ENCODE measurements around the gene ZNG1F.
"Not testable (repeated sequence)": the region's sequence is repeated elsewhere in the genome, so short reads cannot be mapped to it uniquely, and the experiment has no call there.

Gene ZNG1F

DNA sequence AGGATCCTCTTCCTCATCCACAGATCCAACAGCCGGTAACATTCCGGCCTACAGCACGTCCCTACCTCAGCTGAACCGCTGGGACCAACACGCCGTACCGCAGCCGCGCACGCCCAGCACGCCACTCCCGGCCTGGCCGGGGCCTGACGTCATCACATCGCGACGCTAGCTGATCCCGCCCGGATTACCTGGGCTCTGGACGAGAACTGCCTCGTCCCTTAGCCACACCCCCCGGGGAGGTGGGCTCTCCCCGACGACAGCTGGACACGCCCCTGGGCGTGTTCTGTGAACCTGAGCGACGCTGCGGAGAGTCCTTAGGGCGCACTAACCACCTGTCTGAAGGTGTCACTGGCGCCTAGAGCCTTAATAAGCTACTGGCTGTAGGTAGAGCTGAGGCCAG lies at the start of gene ZNG1F:
Gene ZNG1F (minus strand): TSS at position 101 of the 400 bp plus-strand sequence. CDS start 59 bp downstream, at position 42.
- DNase-seq: not testable (repeated sequence)

GRCh38 chr9:41237110-41237749 lies 48.1 kb upstream of the ZNG1F start:
- not testable (repeated sequence) for DNase-seq

DNA sequence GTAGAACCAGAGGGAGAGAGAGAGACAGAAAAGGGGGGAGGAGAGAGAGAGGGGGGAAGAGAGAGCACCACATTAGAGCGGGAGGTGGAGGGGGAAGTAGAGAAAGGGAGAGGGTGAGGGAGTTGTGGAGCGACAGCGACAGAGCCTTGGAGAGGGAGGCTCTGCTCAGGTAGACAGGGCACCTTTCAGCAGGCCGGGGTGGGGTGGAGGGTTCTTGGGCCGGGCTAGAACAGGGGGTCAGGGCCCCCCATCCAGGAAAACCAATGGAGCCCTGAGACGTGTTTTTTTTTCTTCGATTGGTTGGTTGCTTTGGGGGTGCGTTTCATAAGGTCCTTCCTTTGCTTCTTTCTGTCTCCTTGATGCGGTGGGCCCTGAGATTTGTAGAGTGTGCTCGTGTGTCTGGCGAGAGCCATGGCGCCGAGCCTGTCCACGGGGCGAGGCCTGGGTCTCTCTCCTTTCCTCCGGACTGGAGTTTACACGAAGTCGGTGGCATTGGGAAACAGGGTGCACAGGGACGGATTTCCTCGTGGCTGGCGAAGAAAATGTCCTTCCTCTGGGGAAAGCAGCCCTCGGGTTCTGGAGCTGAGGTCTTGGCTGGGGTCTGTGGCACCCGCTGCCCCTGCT lies 47.5 kb upstream of the ZNG1F start:
- DNase-seq: not testable (repeated sequence)

DNA sequence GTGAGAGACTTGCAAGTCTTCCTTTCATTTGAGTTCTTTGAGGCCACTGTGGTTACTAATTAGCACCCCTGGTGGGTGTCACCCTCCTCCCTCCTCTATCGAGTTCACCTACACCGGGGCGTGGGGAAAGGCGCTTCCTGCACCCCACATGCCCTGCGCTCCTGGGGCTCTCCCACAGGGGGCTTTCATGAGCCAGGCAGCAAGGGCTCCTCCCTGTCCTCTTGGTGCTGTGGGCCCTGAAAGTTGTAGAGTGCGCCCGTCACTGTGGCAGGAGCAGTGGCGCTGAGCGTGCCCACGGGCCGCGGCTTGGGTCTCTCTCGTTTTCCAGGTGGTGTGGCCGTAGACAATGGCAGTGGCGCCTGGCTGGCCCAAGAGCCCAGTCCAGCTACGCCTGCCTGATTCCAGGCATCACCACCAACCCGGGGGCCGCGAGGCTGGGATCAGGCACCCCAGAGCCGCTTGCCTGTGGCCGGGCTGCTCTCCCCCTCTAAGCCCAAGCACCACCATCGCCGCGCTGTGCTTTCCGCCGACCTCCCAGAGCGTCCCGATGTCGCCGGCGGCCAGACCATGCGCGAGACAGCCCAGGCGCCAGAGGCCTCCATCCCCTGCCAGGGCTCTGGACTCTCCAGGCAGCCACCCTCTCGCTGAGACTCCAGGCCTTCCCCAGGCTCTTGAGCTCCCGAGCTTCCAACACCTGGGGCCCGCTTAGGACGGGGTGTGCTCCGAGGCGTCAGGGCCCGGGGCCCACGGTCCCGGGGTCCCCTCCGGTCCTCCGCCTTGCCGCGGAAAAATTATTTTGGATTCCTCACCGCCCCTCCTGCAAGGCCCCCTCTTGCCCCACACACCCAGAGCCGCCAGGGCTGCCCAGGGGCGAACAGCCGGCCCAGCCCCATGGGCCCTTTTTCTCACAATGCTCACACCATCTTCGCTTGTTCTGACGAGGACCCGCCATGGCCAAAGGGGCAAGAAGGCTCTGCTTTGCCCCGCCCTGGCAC lies 46.0 kb upstream of the ZNG1F start:
- DNase-seq: peak in 1 of 2 experiments; percentile 24

- not testable (repeated sequence) for DNase-seq
Measured at GRCh38 chr9:41234221-41234620, 45.1 kb upstream of the ZNG1F start.

DNA sequence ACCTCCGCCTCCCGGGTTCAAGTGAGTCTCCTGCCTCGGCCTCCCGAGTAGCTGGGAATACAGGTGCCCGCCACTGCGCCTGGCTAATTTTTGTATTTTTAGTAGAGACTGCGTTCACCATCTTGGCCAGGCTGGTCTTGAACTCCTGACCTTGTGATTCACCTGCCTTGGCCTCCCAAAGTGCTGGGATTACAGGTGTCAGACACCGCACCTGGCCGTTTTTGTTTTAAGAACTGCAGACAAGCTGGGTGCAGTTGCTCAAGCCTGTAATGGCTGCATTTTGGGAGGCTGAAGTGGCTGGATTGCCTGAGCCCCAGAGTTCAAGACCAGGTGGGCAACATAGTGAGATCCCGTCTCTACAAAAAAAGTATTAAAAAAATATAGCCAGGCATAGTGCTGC lies 43.2 kb upstream of the ZNG1F start:
- DNase-seq: not testable (repeated sequence)

- not testable (repeated sequence) for DNase-seq
Measured at GRCh38 chr9:41230418-41230817, 41.3 kb upstream of the ZNG1F start.

- no peak for DNase-seq
Measured at GRCh38 chr9:41229408-41230401, 40.6 kb upstream of the ZNG1F start.

- not testable (repeated sequence) for DNase-seq
Measured at GRCh38 chr9:41219831-41220230, 30.7 kb upstream of the ZNG1F start.

DNA sequence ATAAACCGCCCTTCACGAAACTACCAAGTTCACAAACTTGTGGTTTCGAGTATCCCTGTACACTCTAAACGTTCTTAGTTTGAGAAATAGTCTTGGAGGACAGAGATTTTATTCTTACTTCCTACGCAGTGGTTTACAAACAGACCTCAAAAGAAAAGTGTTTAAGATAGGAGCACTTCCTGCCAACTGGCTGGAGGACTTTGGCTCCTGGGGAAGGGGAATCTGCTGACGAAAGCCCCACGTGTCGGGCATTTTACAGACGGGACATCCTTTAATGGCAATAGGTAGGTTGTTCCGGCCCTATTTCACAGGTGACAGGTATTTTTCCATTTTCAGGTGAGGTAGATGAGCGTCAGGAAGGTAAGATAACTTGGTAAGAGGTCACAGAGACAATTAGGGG lies 678 bp downstream of the ZNG1F start:
- DNase-seq: not testable (repeated sequence)

DNA sequence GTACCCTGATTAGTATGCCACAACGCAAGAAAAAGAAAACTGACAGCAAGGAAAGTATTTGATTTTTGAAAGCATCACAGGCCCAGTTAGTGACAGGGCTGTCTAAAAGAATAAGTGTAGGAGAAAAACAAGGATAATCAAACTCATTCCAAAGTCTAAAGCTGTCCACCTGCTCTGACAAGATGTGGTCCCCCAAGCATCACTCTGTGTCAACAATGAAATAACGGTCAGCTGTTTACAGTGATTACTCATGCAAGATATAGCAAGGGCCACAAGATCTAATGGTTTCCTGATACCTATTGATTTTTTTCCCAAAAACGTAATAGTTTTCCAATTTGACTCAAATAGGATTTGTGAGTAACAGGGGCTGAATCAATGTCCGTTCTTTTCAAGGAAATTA lies 14.1 kb downstream of the ZNG1F start:
- not testable (repeated sequence) for DNase-seq

GRCh38 chr9:41150116-41150515 lies 39.0 kb downstream of the ZNG1F start:
- DNase-seq: not testable (repeated sequence)

DNA sequence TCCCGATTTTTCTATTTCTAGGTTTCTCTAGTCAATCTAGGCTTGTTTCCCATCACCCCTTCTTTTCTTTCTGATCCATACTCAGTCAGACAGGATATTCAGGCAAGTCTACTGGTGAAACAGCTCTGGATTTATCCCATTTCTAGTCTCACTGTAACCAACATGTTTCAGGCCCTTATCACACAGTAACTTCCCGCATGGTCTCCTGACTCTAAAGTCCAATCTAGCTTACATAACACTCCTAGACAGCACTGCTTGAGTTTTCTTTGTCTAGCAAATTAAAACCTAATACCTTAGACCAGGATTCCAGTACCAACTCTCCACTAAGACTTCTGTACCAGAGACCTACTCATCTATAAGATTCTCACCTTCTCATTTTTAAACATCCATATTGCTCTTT lies 47.2 kb downstream of the ZNG1F start:
- DNase-seq: not testable (repeated sequence)

DNA sequence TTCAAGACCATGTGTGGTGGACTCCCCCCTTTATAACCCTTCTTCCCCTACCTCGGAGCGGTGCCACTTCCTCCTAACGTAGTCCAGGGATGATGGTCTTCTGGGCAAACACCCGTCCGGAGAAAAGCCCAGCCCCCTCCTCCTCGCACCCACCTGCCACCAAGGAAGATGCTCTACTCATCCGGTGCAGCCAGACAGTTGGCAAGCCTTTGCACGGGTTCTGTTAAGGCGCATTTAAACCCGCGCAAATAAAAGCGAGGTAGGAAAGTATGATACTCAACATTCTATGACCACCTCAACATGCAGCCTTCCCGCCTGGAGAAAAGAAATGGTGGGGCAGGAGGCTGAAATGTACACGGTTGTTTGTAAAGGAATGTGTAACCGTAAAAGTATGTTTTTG lies 60.5 kb downstream of the ZNG1F start, which contains the start of gene FOXD4L6:
Gene FOXD4L6 (minus strand): TSS at position 101 of the 400 bp plus-strand sequence. CDS start 298 bp downstream, outside the sequence.
- DNase-seq: not testable (repeated sequence)

- DNase-seq: not testable (repeated sequence)
Measured at GRCh38 chr9:41126746-41127446, 62.2 kb downstream of the ZNG1F start.

DNA sequence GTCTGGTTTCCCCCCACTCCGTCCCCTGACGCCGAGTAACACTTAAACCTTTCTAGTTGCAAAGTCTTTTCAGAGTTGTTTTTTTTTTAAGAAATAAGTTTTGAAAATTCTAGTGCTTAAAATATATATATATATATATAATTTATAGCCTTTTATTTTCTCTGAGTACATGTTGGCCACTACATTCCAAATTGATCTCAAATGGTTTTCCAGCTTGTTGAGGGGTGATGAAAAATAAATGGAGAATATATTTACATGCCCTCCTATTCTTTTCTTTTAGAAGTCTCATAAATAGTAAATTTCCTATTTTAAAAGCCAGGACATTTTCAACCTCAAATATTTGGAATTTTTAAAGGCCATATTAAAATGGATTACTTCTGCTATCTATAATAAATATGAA lies 63.2 kb downstream of the ZNG1F start:
- DNase-seq: not testable (repeated sequence)

DNA sequence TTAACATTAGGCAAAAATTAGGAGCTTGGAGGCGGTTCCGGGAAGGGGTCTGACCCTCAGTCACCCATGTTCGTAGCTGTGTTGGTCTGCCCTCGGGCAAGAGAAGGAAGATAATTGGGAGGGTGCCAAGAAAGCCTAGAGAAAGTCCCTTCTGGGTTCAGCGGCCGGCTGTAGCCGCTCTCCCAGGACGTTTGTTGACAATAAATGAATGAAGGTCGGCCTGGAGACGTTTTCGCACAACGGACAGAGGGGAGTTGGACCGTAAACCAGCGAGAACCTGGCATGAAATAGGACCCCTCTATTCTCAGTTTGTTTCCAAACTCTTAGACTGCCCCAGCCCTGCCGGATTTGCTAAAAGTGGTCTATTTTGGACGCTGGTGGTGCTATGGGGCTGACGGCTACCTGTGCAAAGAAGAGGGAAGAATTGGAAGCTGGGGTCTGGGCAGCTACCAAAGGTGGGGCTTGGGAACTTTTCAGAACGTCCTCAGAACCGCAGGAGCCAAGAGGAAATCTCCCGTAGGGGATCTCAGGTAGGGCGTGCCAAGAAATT lies 63.9 kb downstream of the ZNG1F start:
- DNase-seq: not testable (repeated sequence)

DNA sequence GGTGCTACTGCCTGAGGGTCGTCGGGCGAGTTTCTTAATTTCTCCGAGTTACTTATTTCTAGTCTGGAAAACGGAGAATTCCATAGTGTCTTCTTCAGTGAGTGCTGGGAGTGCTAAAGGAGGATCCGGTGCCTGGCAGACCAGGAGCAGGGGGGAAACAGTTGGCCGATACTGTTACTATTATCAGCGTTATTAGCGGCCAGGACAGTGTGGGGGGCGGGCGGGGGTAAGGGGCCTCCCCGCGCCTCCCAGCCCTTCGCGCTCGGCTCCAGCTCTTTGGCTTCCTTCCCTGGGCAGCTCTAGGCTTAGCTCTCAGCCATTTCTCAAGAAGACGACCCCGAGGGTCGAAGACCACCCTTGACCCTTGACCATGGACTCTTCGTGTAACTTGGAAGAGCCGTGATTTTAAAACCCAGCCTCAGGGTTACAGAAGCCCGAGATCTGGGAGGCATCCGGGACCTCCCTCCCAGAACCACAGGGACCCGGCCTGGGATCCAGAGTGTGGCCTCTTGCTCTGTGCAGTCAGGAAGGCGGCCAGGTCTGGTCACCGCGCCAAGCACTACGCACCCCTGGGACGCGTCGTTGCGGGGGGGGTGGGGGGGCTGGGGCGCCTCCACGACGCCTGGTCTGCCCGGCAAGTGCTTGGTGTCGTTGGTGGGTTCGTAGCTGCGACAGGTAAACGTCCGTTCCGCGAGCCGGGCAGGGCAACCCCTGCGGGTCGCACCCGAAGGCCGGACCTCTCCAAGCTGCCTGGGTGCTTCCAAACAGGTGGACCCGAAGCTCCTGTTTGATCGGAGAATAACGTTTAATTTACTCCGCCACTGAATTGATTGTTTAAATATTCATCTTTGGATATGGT lies 64.6 kb downstream of the ZNG1F start:
- not testable (repeated sequence) for DNase-seq

GRCh38 chr9:41123812-41124211 lies 65.3 kb downstream of the ZNG1F start:
- DNase-seq: not testable (repeated sequence)

GRCh38 chr9:41123396-41123795 lies 65.7 kb downstream of the ZNG1F start:
- not testable (repeated sequence) for DNase-seq
